Measurements from ENCODE around the gene NUBPL.
"Not testable (repeated sequence)": the region's sequence is repeated elsewhere in the genome, so short reads cannot be mapped to it uniquely, and the experiment has no call there.

The NUBPL gene

DNA sequence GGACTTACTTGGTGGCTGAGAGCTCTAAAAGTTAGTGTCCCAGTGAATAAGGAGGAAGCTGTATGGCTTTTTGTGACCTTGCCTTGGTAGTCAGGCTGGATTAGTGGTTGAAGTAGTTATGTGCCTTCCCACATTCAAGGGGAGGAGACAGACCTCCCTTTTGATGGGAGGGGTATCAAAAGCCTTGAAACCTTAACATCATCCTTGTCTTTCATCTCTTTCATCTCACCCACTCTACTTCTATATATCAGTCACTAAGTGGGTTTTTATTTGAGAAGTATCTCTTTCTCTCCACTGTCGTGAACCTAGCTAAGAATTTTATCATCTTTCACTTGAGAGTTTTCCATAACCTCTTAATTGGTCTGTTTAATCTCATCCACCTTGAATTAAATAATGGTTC is 15.7 kb downstream of the NUBPL start:
- in situ Hi-C loops (cut with MboI; ENCODE audit: low sequenced_read_pairs) = no loop called here

- in situ Hi-C loops (cut with MboI; ENCODE audit: low sequenced_read_pairs) = no loop called here
These were observed 17.1 kb downstream of the NUBPL start for GRCh38 chr14:31578266-31578665.

- in situ Hi-C loops (cut with MboI; ENCODE audit: low sequenced_read_pairs) = no loop called here
These were observed 17.7 kb downstream of the NUBPL start for GRCh38 chr14:31578792-31579501.

GRCh38 chr14:31580234-31580633 is 19.0 kb downstream of the NUBPL start:
- in situ Hi-C loops (cut with MboI; ENCODE audit: low sequenced_read_pairs) = no loop called here

- in situ Hi-C loops (cut with MboI; ENCODE audit: low sequenced_read_pairs) = no loop called here
These were observed 21.1 kb downstream of the NUBPL start for GRCh38 chr14:31582286-31582691.

GRCh38 chr14:31582836-31583452 is 21.7 kb downstream of the NUBPL start:
- in situ Hi-C loops (cut with MboI; ENCODE audit: low sequenced_read_pairs) = no loop called here

- in situ Hi-C loops (cut with MboI; ENCODE audit: low sequenced_read_pairs) = no loop called here
These were observed 29.0 kb downstream of the NUBPL start for GRCh38 chr14:31590206-31590605.

GRCh38 chr14:31592122-31592521 is 30.9 kb downstream of the NUBPL start:
- in situ Hi-C loops (cut with MboI; ENCODE audit: low sequenced_read_pairs) = no loop called here

DNA sequence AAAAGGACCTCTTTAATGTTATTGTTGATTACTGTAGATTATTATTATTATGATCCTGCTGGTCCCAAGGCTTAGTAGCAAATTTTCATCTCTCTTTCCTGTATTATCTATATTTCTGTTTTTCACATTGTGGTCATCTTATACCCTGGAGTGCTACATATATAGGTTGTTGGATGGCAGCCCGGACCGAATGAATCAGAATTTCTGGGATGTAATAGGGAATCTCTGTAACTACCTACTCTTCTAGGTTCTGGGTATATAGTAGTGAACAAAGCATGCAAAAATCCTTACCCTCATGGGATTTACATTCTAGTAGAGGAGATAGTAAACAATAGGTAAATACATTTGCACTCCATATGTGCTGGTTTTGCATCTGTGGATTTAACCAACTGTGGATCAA is 31.4 kb downstream of the NUBPL start:
- in situ Hi-C loops (cut with MboI; ENCODE audit: low sequenced_read_pairs) = no loop called here

- in situ Hi-C loops (cut with MboI; ENCODE audit: low sequenced_read_pairs) = no loop called here
These were observed 35.3 kb downstream of the NUBPL start for GRCh38 chr14:31596342-31597095.

GRCh38 chr14:31605702-31606101 is 44.5 kb downstream of the NUBPL start:
- in situ Hi-C loops (cut with MboI; ENCODE audit: low sequenced_read_pairs) = no loop called here

- in situ Hi-C loops (cut with MboI; ENCODE audit: low sequenced_read_pairs) = no loop called here
These were observed 50.7 kb downstream of the NUBPL start for GRCh38 chr14:31611778-31612433.

DNA sequence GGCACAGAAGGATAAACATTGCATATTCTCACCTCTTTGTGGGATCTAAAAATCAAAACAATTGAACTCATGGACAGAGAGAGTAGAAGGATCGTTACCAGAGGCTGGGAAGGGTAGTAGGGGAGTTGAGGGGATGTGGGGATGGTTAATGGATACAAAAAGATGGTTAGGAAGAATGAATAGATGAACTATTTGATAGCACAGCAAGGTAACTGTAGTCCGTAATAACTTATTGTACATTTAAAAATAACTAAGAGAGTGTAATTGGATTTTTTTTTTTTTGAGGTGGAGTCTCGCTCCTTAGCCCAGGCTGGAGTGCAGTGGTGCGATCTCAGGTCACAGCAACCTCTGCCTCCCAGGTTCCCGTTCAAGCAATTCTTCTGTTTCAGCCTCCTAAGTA is 52.0 kb downstream of the NUBPL start:
- in situ Hi-C loops (cut with MboI; ENCODE audit: low sequenced_read_pairs) = no loop called here

GRCh38 chr14:31618884-31619283 is 57.7 kb downstream of the NUBPL start:
- in situ Hi-C loops (cut with MboI; ENCODE audit: low sequenced_read_pairs) = not testable (repeated sequence)

- in situ Hi-C loops (cut with MboI; ENCODE audit: low sequenced_read_pairs) = no loop called here
These were observed 58.2 kb downstream of the NUBPL start for GRCh38 chr14:31619440-31619839.

DNA sequence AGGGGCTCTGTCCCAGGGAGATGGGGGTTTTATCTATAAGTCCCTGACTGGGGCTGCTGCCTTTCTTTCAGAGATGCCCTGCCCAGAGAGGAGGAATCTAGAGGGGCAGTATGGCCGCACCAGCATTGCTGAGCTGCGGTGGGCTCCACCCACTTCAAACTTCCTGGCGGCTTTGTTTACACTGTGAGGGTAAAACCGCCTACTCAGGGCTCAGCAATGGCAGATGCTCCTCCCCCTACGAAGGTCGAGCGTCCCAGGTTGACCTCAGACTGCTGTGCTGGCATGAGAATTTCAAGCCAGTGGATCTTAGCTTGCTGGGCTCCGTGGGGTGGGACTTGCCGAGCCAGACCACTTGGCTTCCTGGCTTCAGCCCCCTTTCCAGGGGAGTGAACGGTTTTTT is 59.7 kb downstream of the NUBPL start:
- in situ Hi-C loops (cut with MboI; ENCODE audit: low sequenced_read_pairs) = not testable (repeated sequence)

- in situ Hi-C loops (cut with MboI; ENCODE audit: low sequenced_read_pairs) = no loop called here
These were observed 60.9 kb downstream of the NUBPL start for GRCh38 chr14:31622060-31622459.

GRCh38 chr14:31652900-31653299 is 91.7 kb downstream of the NUBPL start:
- in situ Hi-C loops (cut with MboI; ENCODE audit: low sequenced_read_pairs) = not testable (repeated sequence)

DNA sequence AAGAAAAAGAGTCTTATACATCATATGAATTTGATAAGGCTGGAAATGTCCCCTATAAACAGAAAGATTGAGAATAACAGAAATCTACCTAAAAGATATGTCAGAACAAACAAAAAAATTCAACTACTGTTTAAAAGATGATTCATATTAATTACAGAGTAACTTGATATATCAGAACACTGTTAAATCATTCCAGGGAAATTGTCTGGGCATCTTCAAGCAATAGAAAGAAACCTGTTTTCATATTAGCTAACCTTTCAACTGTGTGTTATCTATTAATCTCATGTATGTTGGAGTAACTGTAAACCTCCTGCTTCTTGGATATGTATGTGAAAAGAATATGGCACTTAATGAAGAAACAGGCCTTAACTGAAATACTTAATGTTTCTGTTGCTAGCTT is 96.7 kb downstream of the NUBPL start:
- in situ Hi-C loops (cut with MboI; ENCODE audit: low sequenced_read_pairs) = no loop called here

GRCh38 chr14:31659278-31659677 is 98.1 kb downstream of the NUBPL start:
- in situ Hi-C loops (cut with MboI; ENCODE audit: low sequenced_read_pairs) = no loop called here

- in situ Hi-C loops (cut with MboI; ENCODE audit: low sequenced_read_pairs) = no loop called here
These were observed 99.0 kb downstream of the NUBPL start for GRCh38 chr14:31660191-31660590.

DNA sequence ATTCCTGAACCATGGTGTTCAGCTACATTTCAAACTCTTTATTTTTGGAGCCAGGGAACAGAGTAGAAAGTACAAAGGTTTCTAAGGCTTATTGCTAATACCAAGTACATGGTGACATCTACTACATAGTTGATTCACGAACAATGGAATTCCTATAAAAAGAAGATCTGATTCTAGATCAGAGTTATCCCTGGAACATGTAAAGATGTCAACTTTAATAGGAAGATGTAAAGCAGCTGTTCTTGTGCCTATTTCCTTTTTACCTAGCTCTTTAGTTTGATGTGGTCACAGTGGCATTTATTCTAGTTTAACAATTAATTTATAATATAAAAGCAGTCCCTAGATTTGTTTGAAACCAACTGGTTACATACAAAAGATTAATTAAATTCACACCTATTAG is 99.5 kb downstream of the NUBPL start:
- in situ Hi-C loops (cut with MboI; ENCODE audit: low sequenced_read_pairs) = no loop called here
